HCT116 (cell line): Measurements from ENCODE around the gene AKR1B1. TPM values are rescaled to one million over a fixed set of nuclear protein-coding genes. Genes with fewer than 3 reads are reported as not detected.

Source experiments
- ATAC-seq: fragments of 200-7000 bp; cut with Tn5 transposase; 2 replicates; pipeline ENCODE4 v1.9.1; 2020; ENCODE audit warnings: mild to moderate bottlenecking, moderate library complexity
- BruUV-seq: library from RNA; stranded (reverse); fragments of 400-500 nt; replicated peaks from 2 replicates; lab custom pipeline; 2021; lab: Mats Ljungman, UMichigan
- CTCF ChIA-PET: fragments of 300-600 bp; sonication (Branson Sonifier 250); formaldehyde crosslinking; loops from one replicate; lab custom pipeline; 2021; ENCODE audit warnings: antibody characterized with exemption; lab: Charles Lee
- POLR2A ChIA-PET: fragments of 300-600, 350-600 bp; sonication (Branson Sonifier 250); formaldehyde crosslinking; loops from one replicate; lab custom pipeline; 2021; ENCODE audit warnings: antibody characterized with exemption; lab: Charles Lee
- RAD21 ChIA-PET, 2 experiments: fragments of 300-600 bp; sonication (Branson Sonifier 250); formaldehyde crosslinking; loops; one replicate each; lab custom pipeline; 2023; ENCODE audit warnings: low total read pairs in 2 of 2; ENCODE audit not compliant: uncharacterized antibody in 2 of 2, unreplicated experiment in 2 of 2, low non-redundant PET in 1 of 2; lab: Charles Lee
- DNase-seq: peaks from one replicate; pipeline ENCODE4 v3.0.0-alpha.2; 2010; ENCODE audit warnings: low read depth, low spot score
- H2AFZ ChIP-seq: fragments of 200-600 bp; shearing (Covaris generic), sonication (generic); 2 replicates; pipeline ENCODE4 v1.6.1; 2017; ENCODE audit warnings: low read depth, mixed run types, mixed read lengths, antibody characterized with exemption, low read length; ENCODE audit not compliant: poor library complexity, severe bottlenecking
- H3K27ac ChIP-seq: 2 replicates; pipeline ENCODE4 v1.5.1; 2012; ENCODE audit warnings: low read depth, low read length
- H3K27me3 ChIP-seq: fragments of 200-600 bp; sonication (generic); 2 replicates; pipeline ENCODE4 v1.6.1; 2016; ENCODE audit warnings: mixed run types, low read length, mixed read lengths; ENCODE audit not compliant: insufficient read depth
- H3K36me3 ChIP-seq, 2 experiments: fragments of 200-500 bp in 1 of 2; fragments of 200-600 bp in 1 of 2; sonication (Bioruptor generic) in 1 of 2; sonication (generic) in 1 of 2; 2 replicates each; pipeline versions ENCODE4 v1.5.1 to v1.6.1; 2014 to 2016; ENCODE audit warnings: low read length in 2 of 2, inconsistent platforms in 1 of 2, mixed read lengths in 1 of 2, mixed run types in 1 of 2; ENCODE audit not compliant: insufficient read depth in 2 of 2, control insufficient read depth in 1 of 2
- H3K4me1 ChIP-seq, 2 experiments: fragments of 200-600 bp in 1 of 2; sonication (generic) in 1 of 2; 2 replicates each; pipeline versions ENCODE4 v1.5.1 to v1.6.1; 2012 to 2017; ENCODE audit warnings: low read length in 2 of 2, inconsistent platforms in 1 of 2, mild to moderate bottlenecking in 1 of 2, mixed read lengths in 1 of 2, mixed run types in 1 of 2, moderate library complexity in 1 of 2; ENCODE audit not compliant: insufficient read depth in 2 of 2, control insufficient read depth in 1 of 2
- H3K4me2 ChIP-seq: fragments of 200-600 bp; sonication (generic); 2 replicates; pipeline ENCODE4 v1.6.1; 2017; ENCODE audit warnings: mixed run types, low read length, mixed read lengths
- H3K4me3 ChIP-seq, 2 experiments: fragments of 200-600 bp in 1 of 2; sonication (generic) in 1 of 2; replicated peaks in 1 of 2; 2 replicates each; pipeline ENCODE4 v1.5.1; 2011 to 2016; ENCODE audit warnings: low read length in 2 of 2, control low read depth in 1 of 2, low read depth in 1 of 2, mild to moderate bottlenecking in 1 of 2, mixed read lengths in 1 of 2, mixed run types in 1 of 2
- H3K79me2 ChIP-seq: fragments of 200-600 bp; sonication (generic); 2 replicates; pipeline ENCODE4 v1.6.1; 2017; ENCODE audit warnings: mild to moderate bottlenecking, mixed run types, low read length, moderate library complexity, mixed read lengths; ENCODE audit not compliant: insufficient read depth
- H3K9ac ChIP-seq: fragments of 200-600 bp; sonication (generic); 2 replicates; pipeline ENCODE4 v1.6.1; 2016; ENCODE audit warnings: low read length, mixed read lengths
- H3K9me2 ChIP-seq: fragments of 200-600 bp; sonication (generic), shearing (Covaris generic); 2 replicates; pipeline ENCODE4 v1.6.1; 2017; ENCODE audit warnings: mixed run types, mild to moderate bottlenecking, moderate library complexity; ENCODE audit not compliant: insufficient read depth
- H3K9me3 ChIP-seq, 2 experiments: fragments of 200-500 bp in 1 of 2; fragments of 200-600 bp in 1 of 2; sonication (Bioruptor generic) in 1 of 2; sonication (generic) in 1 of 2; 2 replicates each; pipeline ENCODE4 v1.6.1; 2014 to 2017; ENCODE audit warnings: low read length in 2 of 2, mixed read lengths in 2 of 2, inconsistent platforms in 1 of 2, low read depth in 1 of 2, mild to moderate bottlenecking in 1 of 2, mixed run types in 1 of 2, moderate library complexity in 1 of 2; ENCODE audit not compliant: control insufficient read depth in 1 of 2, insufficient read depth in 1 of 2
- H4K20me1 ChIP-seq: fragments of 200-600 bp; sonication (generic), shearing (Covaris generic); 2 replicates; pipeline ENCODE4 v1.6.1; 2017; ENCODE audit warnings: mixed run types, mild to moderate bottlenecking, moderate library complexity; ENCODE audit not compliant: insufficient read depth
- CEBPB ChIP-seq: IDR thresholded peaks from 2 replicates; pipeline ENCODE4 v1.6.1; 2012; ENCODE audit warnings: low read depth
- ELF1 ChIP-seq: IDR thresholded peaks from 2 replicates; pipeline ENCODE4 v1.6.1; 2012; ENCODE audit warnings: low read depth, borderline replicate concordance
- EZH2 ChIP-seq: fragments of 200-600 bp; sonication (generic); IDR thresholded peaks from 2 replicates; pipeline ENCODE4 v1.6.1; 2017; ENCODE audit warnings: antibody characterized with exemption, mixed run types
- EZH2phosphoT487 ChIP-seq: fragments of 200-600 bp; IDR thresholded peaks from 2 replicates; pipeline ENCODE4 v1.6.1; 2018; ENCODE audit warnings: antibody characterized with exemption, borderline replicate concordance
- FOSL1 ChIP-seq: IDR thresholded peaks from 2 replicates; pipeline ENCODE4 v1.6.1; 2012; ENCODE audit warnings: low read depth
- JUND ChIP-seq: IDR thresholded peaks from 2 replicates; pipeline ENCODE4 v1.6.1; 2012
- POLR2A ChIP-seq: IDR thresholded peaks from 2 replicates; pipeline ENCODE4 v1.7.0; 2011; ENCODE audit warnings: borderline replicate concordance; ENCODE audit not compliant: insufficient read depth, insufficient read length; ENCODE audit errors: extremely low read depth
- POLR2AphosphoS5 ChIP-seq: IDR thresholded peaks from 2 replicates; pipeline ENCODE4 v1.6.1; 2011; ENCODE audit warnings: mild to moderate bottlenecking, low read depth, low read length, moderate library complexity
- RAD21 ChIP-seq: IDR thresholded peaks from 2 replicates; pipeline ENCODE4 v1.6.1; 2012; ENCODE audit warnings: low read depth, mild to moderate bottlenecking
- SIN3A ChIP-seq: IDR thresholded peaks from 2 replicates; pipeline ENCODE4 v1.6.1; 2012; ENCODE audit warnings: low read depth
- SP1 ChIP-seq: IDR thresholded peaks from 2 replicates; pipeline ENCODE4 v1.6.1; 2012; ENCODE audit warnings: low read depth
- SRF ChIP-seq: IDR thresholded peaks from 2 replicates; pipeline ENCODE4 v1.6.1; 2012; ENCODE audit warnings: low read depth
- TCF7L2 ChIP-seq: IDR thresholded peaks from 2 replicates; pipeline ENCODE4 v1.7.0; 2011; ENCODE audit warnings: borderline replicate concordance, inconsistent platforms; ENCODE audit not compliant: insufficient read depth, insufficient read length; ENCODE audit errors: extremely low read depth
- ZBTB33 ChIP-seq: IDR thresholded peaks from 2 replicates; pipeline ENCODE4 v1.6.1; 2011; ENCODE audit warnings: mild to moderate bottlenecking, low read length, moderate library complexity; ENCODE audit not compliant: insufficient replicate concordance; ENCODE audit errors: extremely low read depth
- ZFX ChIP-seq: fragments of 450-650 bp; IDR thresholded peaks from 2 replicates; pipeline ENCODE4 v1.6.1; 2017
- ZNF274 ChIP-seq: fragments of 200-500 bp; sonication (Bioruptor generic); IDR thresholded peaks from 2 replicates; pipeline ENCODE4 v1.6.1; 2014; ENCODE audit warnings: mild to moderate bottlenecking, low read depth, low read length, inconsistent platforms
- intact Hi-C: fragments of 100-400 bp; cut with micrococcal nuclease; formaldehyde crosslinking; loops from 2 replicates; pipeline ENCODE4 v1.10.0; 2022
- total RNA-seq: library from RNA; stranded (reverse); gene quantifications from one replicate; pipeline ENCODE4 v1.2.1, GENCODE V29; 2021; ENCODE audit not compliant: unreplicated experiment
- TF ChIP-seq, protein P1 (sequence below): IDR thresholded peaks from 2 replicates; pipeline ENCODE4 v1.6.1; 2012
- TF ChIP-seq, protein P2 (sequence below): IDR thresholded peaks from 2 replicates; pipeline ENCODE4 v1.6.1; 2012; ENCODE audit warnings: low read depth
- TF ChIP-seq, protein P3 (sequence below), 3 experiments: fragments of 200-600 bp in 1 of 3; sonication (generic) in 1 of 3; IDR thresholded peaks in 2 of 3; conservative IDR thresholded peaks in 1 of 3; 2 replicates each; pipeline ENCODE4 v1.5.1; 2012 to 2017; ENCODE audit warnings: low read depth in 2 of 3, low read length in 2 of 3, antibody characterized with exemption in 1 of 3, borderline replicate concordance in 1 of 3, control low read depth in 1 of 3, mild to moderate bottlenecking in 1 of 3, mixed read lengths in 1 of 3, mixed run types in 1 of 3, moderate library complexity in 1 of 3; ENCODE audit not compliant: insufficient read depth in 1 of 3

Gene AKR1B1
- total RNA-seq, 1 experiment from 2014 or later: 56.8 TPM

DNA sequence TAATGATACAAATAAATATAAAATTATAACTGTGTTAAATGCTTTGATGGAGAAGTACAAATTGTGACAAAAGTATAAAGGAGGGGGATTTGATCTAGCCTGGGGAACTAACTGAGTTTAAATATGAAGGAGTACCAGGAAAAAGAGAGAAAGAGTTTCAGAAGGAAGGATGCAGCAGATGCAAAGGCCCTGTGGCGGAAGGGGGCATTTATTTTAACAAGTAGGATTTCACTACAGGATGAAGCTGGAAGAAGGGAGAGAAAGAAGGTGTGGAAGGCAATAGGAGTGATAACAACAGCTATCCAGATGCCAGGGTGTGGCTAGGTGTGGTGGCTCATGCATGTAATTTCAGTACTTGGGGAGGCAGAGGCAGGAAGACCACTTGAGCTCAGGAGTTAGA is 55.8 kb downstream of the AKR1B1 start:
- ATAC-seq: no peak

More for the DNA sequence above, 55.8 kb downstream of the AKR1B1 start:
- POLR2A ChIA-PET: no interaction called here
- Histone ChIP-seq H3K4me1 (no peaks in the 10 kb centered on the region), H3K79me2 (no peaks in the 10 kb centered on the region), H2AFZ (no peak overlapping the region), H3K9me2 (no peaks in the 10 kb centered on the region), H4K20me1 (no peaks in the 10 kb centered on the region), H3K4me3 (no peak overlapping the region), H3K4me2 (no peak overlapping the region), H3K27me3 (no peaks in the 10 kb centered on the region), H3K27ac (no peak overlapping the region), H3K36me3 (no peaks in the 10 kb centered on the region), H3K9me3 (no peaks in the 10 kb centered on the region), H3K9ac (no peak overlapping the region)
- TF ChIP-seq JUND (no peak), SP1 (no peak), SIN3A (no peak), ZFX (no peak), POLR2A (no peak), CEBPB (no peak), TCF7L2 (no peak), ELF1 (no peak), EZH2 (no peak), RAD21 (no peak), POLR2AphosphoS5 (no peak), FOSL1 (no peak), EZH2phosphoT487 (no peak), ZNF274 (no peak), SRF (no peak), ZBTB33 (no peak)
- TF ChIP-seq, protein P1, sequence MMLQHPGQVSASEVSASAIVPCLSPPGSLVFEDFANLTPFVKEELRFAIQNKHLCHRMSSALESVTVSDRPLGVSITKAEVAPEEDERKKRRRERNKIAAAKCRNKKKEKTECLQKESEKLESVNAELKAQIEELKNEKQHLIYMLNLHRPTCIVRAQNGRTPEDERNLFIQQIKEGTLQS: no peak
- TF ChIP-seq, protein P2, sequence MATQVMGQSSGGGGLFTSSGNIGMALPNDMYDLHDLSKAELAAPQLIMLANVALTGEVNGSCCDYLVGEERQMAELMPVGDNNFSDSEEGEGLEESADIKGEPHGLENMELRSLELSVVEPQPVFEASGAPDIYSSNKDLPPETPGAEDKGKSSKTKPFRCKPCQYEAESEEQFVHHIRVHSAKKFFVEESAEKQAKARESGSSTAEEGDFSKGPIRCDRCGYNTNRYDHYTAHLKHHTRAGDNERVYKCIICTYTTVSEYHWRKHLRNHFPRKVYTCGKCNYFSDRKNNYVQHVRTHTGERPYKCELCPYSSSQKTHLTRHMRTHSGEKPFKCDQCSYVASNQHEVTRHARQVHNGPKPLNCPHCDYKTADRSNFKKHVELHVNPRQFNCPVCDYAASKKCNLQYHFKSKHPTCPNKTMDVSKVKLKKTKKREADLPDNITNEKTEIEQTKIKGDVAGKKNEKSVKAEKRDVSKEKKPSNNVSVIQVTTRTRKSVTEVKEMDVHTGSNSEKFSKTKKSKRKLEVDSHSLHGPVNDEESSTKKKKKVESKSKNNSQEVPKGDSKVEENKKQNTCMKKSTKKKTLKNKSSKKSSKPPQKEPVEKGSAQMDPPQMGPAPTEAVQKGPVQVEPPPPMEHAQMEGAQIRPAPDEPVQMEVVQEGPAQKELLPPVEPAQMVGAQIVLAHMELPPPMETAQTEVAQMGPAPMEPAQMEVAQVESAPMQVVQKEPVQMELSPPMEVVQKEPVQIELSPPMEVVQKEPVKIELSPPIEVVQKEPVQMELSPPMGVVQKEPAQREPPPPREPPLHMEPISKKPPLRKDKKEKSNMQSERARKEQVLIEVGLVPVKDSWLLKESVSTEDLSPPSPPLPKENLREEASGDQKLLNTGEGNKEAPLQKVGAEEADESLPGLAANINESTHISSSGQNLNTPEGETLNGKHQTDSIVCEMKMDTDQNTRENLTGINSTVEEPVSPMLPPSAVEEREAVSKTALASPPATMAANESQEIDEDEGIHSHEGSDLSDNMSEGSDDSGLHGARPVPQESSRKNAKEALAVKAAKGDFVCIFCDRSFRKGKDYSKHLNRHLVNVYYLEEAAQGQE: no peak
- TF ChIP-seq, protein P3, sequence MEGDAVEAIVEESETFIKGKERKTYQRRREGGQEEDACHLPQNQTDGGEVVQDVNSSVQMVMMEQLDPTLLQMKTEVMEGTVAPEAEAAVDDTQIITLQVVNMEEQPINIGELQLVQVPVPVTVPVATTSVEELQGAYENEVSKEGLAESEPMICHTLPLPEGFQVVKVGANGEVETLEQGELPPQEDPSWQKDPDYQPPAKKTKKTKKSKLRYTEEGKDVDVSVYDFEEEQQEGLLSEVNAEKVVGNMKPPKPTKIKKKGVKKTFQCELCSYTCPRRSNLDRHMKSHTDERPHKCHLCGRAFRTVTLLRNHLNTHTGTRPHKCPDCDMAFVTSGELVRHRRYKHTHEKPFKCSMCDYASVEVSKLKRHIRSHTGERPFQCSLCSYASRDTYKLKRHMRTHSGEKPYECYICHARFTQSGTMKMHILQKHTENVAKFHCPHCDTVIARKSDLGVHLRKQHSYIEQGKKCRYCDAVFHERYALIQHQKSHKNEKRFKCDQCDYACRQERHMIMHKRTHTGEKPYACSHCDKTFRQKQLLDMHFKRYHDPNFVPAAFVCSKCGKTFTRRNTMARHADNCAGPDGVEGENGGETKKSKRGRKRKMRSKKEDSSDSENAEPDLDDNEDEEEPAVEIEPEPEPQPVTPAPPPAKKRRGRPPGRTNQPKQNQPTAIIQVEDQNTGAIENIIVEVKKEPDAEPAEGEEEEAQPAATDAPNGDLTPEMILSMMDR (IDR thresholded peaks at IDR 0.05 in 2 of 3, conservative IDR thresholded peaks at IDR 0.05 in 1 of 3; ENCODE audit: borderline replicate concordance in 1 of 3, insufficient read depth in 1 of 3, low read depth in 2 of 3, low read length in 2 of 3): no peak
- BruUV-seq: no TSS peak
- intact Hi-C loops: no loop called here
- CTCF ChIA-PET: interaction anchor here (0.6 kb wide), 1 partner anchor 74 kb away, joined by 3 read pairs; no protein-coding TSS in a partner anchor
- RAD21 ChIA-PET: no interaction called here
- DNase-seq: no peak
